Measurements from ENCODE around the gene FAM3A.
"Not testable (repeated sequence)": the region's sequence is repeated elsewhere in the genome, so short reads cannot be mapped to it uniquely, and the experiment has no call there.

Gene FAM3A

GRCh38 chrX:154502989-154503388 lies 13.0 kb downstream of the FAM3A start:
- DNase-seq (ENCODE audit: low read depth), result no peak

- DNase-seq (ENCODE audit: low read depth), result no peak
Observed at GRCh38 chrX:154502098-154502497, 13.9 kb downstream of the FAM3A start.

- DNase-seq (ENCODE audit: low read depth), result not testable (repeated sequence)
Observed at GRCh38 chrX:154501423-154501822, 14.6 kb downstream of the FAM3A start.

GRCh38 chrX:154496591-154497137 lies 19.4 kb downstream of the FAM3A start:
- not testable (repeated sequence) for DNase-seq (ENCODE audit: low read depth)

GRCh38 chrX:154495472-154495922 lies 20.5 kb downstream of the FAM3A start:
- no peak for DNase-seq (ENCODE audit: low read depth)

- DNase-seq (ENCODE audit: low read depth), result no peak
Observed at GRCh38 chrX:154494715-154495114, 21.3 kb downstream of the FAM3A start.

GRCh38 chrX:154490414-154491083 lies 25.5 kb downstream of the FAM3A start, which contains the start of gene SLC10A3:
Gene SLC10A3 (minus strand): TSS chrX:154490629. CDS start chrX:154488940, 1,689 bp downstream.
- peak; percentile 91 for DNase-seq (ENCODE audit: low read depth)

GRCh38 chrX:154490021-154490413 lies 26.0 kb downstream of the FAM3A start:
- DNase-seq (ENCODE audit: low read depth), result peak; percentile 39

- no peak for DNase-seq (ENCODE audit: low read depth)
Observed at GRCh38 chrX:154489182-154489581, 26.9 kb downstream of the FAM3A start.

- DNase-seq (ENCODE audit: low read depth), result no peak
Observed at GRCh38 chrX:154488336-154489075, 27.5 kb downstream of the FAM3A start.

GRCh38 chrX:154487518-154488290 lies 28.3 kb downstream of the FAM3A start:
- no peak for DNase-seq (ENCODE audit: low read depth)

- peak; percentile 44 for DNase-seq (ENCODE audit: low read depth)
Observed at GRCh38 chrX:154486396-154487207, 29.4 kb downstream of the FAM3A start, which contains the start of gene UBL4A. Gene UBL4A (minus strand): TSS chrX:154486615. CDS start chrX:154486584, 31 bp downstream.

GRCh38 chrX:154486052-154486395 lies 30.0 kb downstream of the FAM3A start:
- DNase-seq (ENCODE audit: low read depth), result no peak

- DNase-seq (ENCODE audit: low read depth), result no peak
Observed at GRCh38 chrX:154485150-154486051, 30.6 kb downstream of the FAM3A start.

- DNase-seq (ENCODE audit: low read depth), result no peak
Observed at GRCh38 chrX:154484255-154485149, 31.5 kb downstream of the FAM3A start.

GRCh38 chrX:154483325-154483724 lies 32.7 kb downstream of the FAM3A start:
- no peak for DNase-seq (ENCODE audit: low read depth)

- DNase-seq (ENCODE audit: low read depth), result no peak
Observed at GRCh38 chrX:154482786-154483185, 33.2 kb downstream of the FAM3A start.

- no peak for DNase-seq (ENCODE audit: low read depth)
Observed at GRCh38 chrX:154481911-154482601, 34.0 kb downstream of the FAM3A start.

GRCh38 chrX:154481195-154481594 lies 34.8 kb downstream of the FAM3A start:
- no peak for DNase-seq (ENCODE audit: low read depth)

Data from iris pigment epithelial cell (primary cell).